Natural killer cell treated with Interleukin-12 subunit alpha and Interleukin-12 subunit beta and Interleukin-15 and Interleukin-18, amount 100 ng/mL, for 72 hours (primary cell): ENCODE results near the gene LAMA1. TPM values are rescaled to one million over a fixed set of nuclear protein-coding genes. Genes with fewer than 3 reads are reported as not detected.
"Not testable (repeated sequence)": the region's sequence is repeated elsewhere in the genome, so short reads cannot be mapped to it uniquely, and the experiment has no call there.

ENCODE experiments used
- ATAC-seq, 2 donors: fragments of 150-1000 bp; cut with Tn5 transposase in 1 of 2; sonication (Bioruptor Pico), chemical (Tn5 transposase) in 1 of 2; 2 replicates each; pipeline ENCODE4 v1.10.0; 2021
- DNase-seq: peaks from one replicate; pipeline ENCODE4 v3.0.0; 2022; ENCODE audit warnings: low spot score
- H3K27ac Mint-ChIP-seq, 2 donors: 1 replicate in 1 of 2; 2 replicates in 1 of 2; pipeline ENCODE4 v1.8.0; 2022; ENCODE audit warnings: mixed read lengths in 2 of 2, mild to moderate bottlenecking in 1 of 2, moderate library complexity in 1 of 2
- H3K27me3 Mint-ChIP-seq, 2 donors: 1 replicate in 1 of 2; 2 replicates in 1 of 2; pipeline ENCODE4 v1.8.0; 2022; ENCODE audit warnings: mixed read lengths in 2 of 2
- H3K36me3 Mint-ChIP-seq: one replicate; pipeline ENCODE4 v1.8.0; 2022; ENCODE audit warnings: mixed read lengths
- H3K4me1 Mint-ChIP-seq, 2 donors: 1 replicate in 1 of 2; 2 replicates in 1 of 2; pipeline ENCODE4 v1.8.0; 2022; ENCODE audit warnings: low read depth in 2 of 2, mixed read lengths in 2 of 2, mild to moderate bottlenecking in 1 of 2
- H3K4me3 Mint-ChIP-seq: one replicate; pipeline ENCODE4 v1.8.0; 2022; ENCODE audit warnings: mixed read lengths
- H3K9me3 Mint-ChIP-seq: 2 replicates; pipeline ENCODE4 v1.8.0; 2022; ENCODE audit warnings: mixed read lengths
- total RNA-seq, 2 donors: library from RNA; stranded (reverse); gene quantifications; one replicate each; pipeline ENCODE4 v1.2.3, GENCODE V29; 2022

The LAMA1 gene
- total RNA-seq, 2 donors from 2014 or later: not detected

- Mint-ChIP-seq H3K9me3 (no peaks in the 10 kb centered on the region), H3K4me3 (no peak overlapping the region), H3K27ac (no peak overlapping the region), H3K4me1 (no peaks in the 10 kb centered on the region), H3K27me3 (no peaks in the 10 kb centered on the region), H3K36me3 (no peaks in the 10 kb centered on the region)
- DNase-seq (no peak), ATAC-seq (no peak)
Observed at GRCh38 chr18:6954501-6954900, 163.1 kb downstream of the LAMA1 start.

- ATAC-seq: no peak
Observed at GRCh38 chr18:6951336-6952090, 166.1 kb downstream of the LAMA1 start.

GRCh38 chr18:6950641-6951040 lies 167.0 kb downstream of the LAMA1 start:
- Mint-ChIP-seq H3K4me1 (no peaks in the 10 kb centered on the region), H3K4me3 (no peak overlapping the region), H3K27ac (no peak overlapping the region), H3K36me3 (no peaks in the 10 kb centered on the region), H3K27me3 (no peaks in the 10 kb centered on the region), H3K9me3 (no peaks in the 10 kb centered on the region)
- no peak for ATAC-seq
- DNase-seq: no peak

More at GRCh38 chr18:6951336-6952090, 166.1 kb downstream of the LAMA1 start:
- Mint-ChIP-seq H3K36me3 (no peaks in the 10 kb centered on the region), H3K4me1 (no peaks in the 10 kb centered on the region), H3K27me3 (no peaks in the 10 kb centered on the region), H3K9me3 (no peaks in the 10 kb centered on the region), H3K27ac (no peak overlapping the region), H3K4me3 (no peak overlapping the region)
- DNase-seq: no peak

- no peak for ATAC-seq
- no peak for DNase-seq
Observed at GRCh38 chr18:6949800-6950586, 167.6 kb downstream of the LAMA1 start.

GRCh38 chr18:6948281-6949055 lies 169.1 kb downstream of the LAMA1 start:
- no peaks in the 10 kb centered on the region for H3K36me3 Mint-ChIP-seq
- H3K27ac Mint-ChIP-seq: no peak overlapping the region
- ATAC-seq: no peak

More at GRCh38 chr18:6949800-6950586, 167.6 kb downstream of the LAMA1 start:
- Mint-ChIP-seq H3K27ac (no peak overlapping the region), H3K27me3 (no peaks in the 10 kb centered on the region), H3K4me3 (no peak overlapping the region), H3K4me1 (no peaks in the 10 kb centered on the region), H3K9me3 (no peaks in the 10 kb centered on the region), H3K36me3 (no peaks in the 10 kb centered on the region)

GRCh38 chr18:6947338-6948030 lies 170.1 kb downstream of the LAMA1 start:
- ATAC-seq: peak in 1 of 2 donors; percentile 19
- Mint-ChIP-seq H3K27ac (no peak overlapping the region), H3K36me3 (no peaks in the 10 kb centered on the region), H3K4me1 (no peaks in the 10 kb centered on the region), H3K9me3 (no peaks in the 10 kb centered on the region), H3K4me3 (no peak overlapping the region), H3K27me3 (no peaks in the 10 kb centered on the region)
- DNase-seq: no peak

More at GRCh38 chr18:6948281-6949055, 169.1 kb downstream of the LAMA1 start:
- no peak overlapping the region for H3K4me3 Mint-ChIP-seq
- no peaks in the 10 kb centered on the region for H3K27me3 Mint-ChIP-seq
- DNase-seq: no peak
- no peaks in the 10 kb centered on the region for H3K4me1 Mint-ChIP-seq
- H3K9me3 Mint-ChIP-seq: no peaks in the 10 kb centered on the region

GRCh38 chr18:6943143-6943542 lies 174.5 kb downstream of the LAMA1 start:
- Mint-ChIP-seq H3K9me3 (no peaks in the 10 kb centered on the region), H3K27ac (no peak overlapping the region), H3K4me1 (no peaks in the 10 kb centered on the region), H3K36me3 (no peaks in the 10 kb centered on the region), H3K4me3 (no peak overlapping the region), H3K27me3 (peaks cover 0 to 3% of the 10 kb centered on the region in 2 donors)
- ATAC-seq (no peak), DNase-seq (no peak)

- DNase-seq: no peak
- H3K36me3 Mint-ChIP-seq: no peaks in the 10 kb centered on the region
Observed at GRCh38 chr18:6942742-6943141, 174.9 kb downstream of the LAMA1 start.

GRCh38 chr18:6941996-6942395 lies 175.6 kb downstream of the LAMA1 start:
- no peak for DNase-seq
- H3K9me3 Mint-ChIP-seq: no peaks in the 10 kb centered on the region
- H3K36me3 Mint-ChIP-seq: no peaks in the 10 kb centered on the region
- H3K27ac Mint-ChIP-seq: no peak overlapping the region
- H3K4me1 Mint-ChIP-seq: peaks cover 0 to 3% of the 10 kb centered on the region in 2 donors
- ATAC-seq: no peak
- no peak overlapping the region for H3K4me3 Mint-ChIP-seq
- H3K27me3 Mint-ChIP-seq: peaks cover 0 to 7% of the 10 kb centered on the region in 2 donors

More at GRCh38 chr18:6942742-6943141, 174.9 kb downstream of the LAMA1 start:
- Mint-ChIP-seq H3K27ac (no peak overlapping the region), H3K9me3 (no peaks in the 10 kb centered on the region), H3K4me3 (no peak overlapping the region), H3K4me1 (peaks cover 0 to 3% of the 10 kb centered on the region in 2 donors), H3K27me3 (peaks cover 0 to 6% of the 10 kb centered on the region in 2 donors)
- ATAC-seq: no peak

- Mint-ChIP-seq H3K4me1 (peaks cover 0 to 3% of the 10 kb centered on the region in 2 donors), H3K36me3 (peaks cover 1% of the 10 kb centered on the region), H3K4me3 (no peak overlapping the region), H3K9me3 (no peaks in the 10 kb centered on the region), H3K27me3 (peaks cover 2 to 10% of the 10 kb centered on the region in 2 donors), H3K27ac (no peak overlapping the region)
- ATAC-seq (no peak), DNase-seq (no peak)
Observed at GRCh38 chr18:6940451-6940850, 177.1 kb downstream of the LAMA1 start.

- DNase-seq: no peak
- H3K9me3 Mint-ChIP-seq: no peaks in the 10 kb centered on the region
- peaks cover 6 to 10% of the 10 kb centered on the region in 2 donors for H3K27me3 Mint-ChIP-seq
- H3K4me3 Mint-ChIP-seq: no peak overlapping the region
- H3K4me1 Mint-ChIP-seq: peaks cover 0 to 3% of the 10 kb centered on the region in 2 donors
- ATAC-seq: no peak
- peaks cover 5% of the 10 kb centered on the region for H3K36me3 Mint-ChIP-seq
- no peak overlapping the region for H3K27ac Mint-ChIP-seq
Observed at GRCh38 chr18:6939972-6940371, 177.6 kb downstream of the LAMA1 start.

- H3K4me3 Mint-ChIP-seq, H3K4me1 Mint-ChIP-seq: not testable (repeated sequence)
Observed at GRCh38 chr18:6938403-6938802, 179.2 kb downstream of the LAMA1 start.

GRCh38 chr18:6938003-6938402 lies 179.6 kb downstream of the LAMA1 start:
- ATAC-seq (no peak), DNase-seq (no peak)
- Mint-ChIP-seq H3K9me3 (peaks cover 3% of the 10 kb centered on the region), H3K4me3 (no peak overlapping the region), H3K4me1 (peaks cover 0 to 3% of the 10 kb centered on the region in 2 donors), H3K27me3 (peaks cover 9 to 10% of the 10 kb centered on the region in 2 donors), H3K27ac (no peak overlapping the region), H3K36me3 (peaks cover 5% of the 10 kb centered on the region)

More at GRCh38 chr18:6938403-6938802, 179.2 kb downstream of the LAMA1 start:
- not testable (repeated sequence) for ATAC-seq, H3K27ac Mint-ChIP-seq, DNase-seq, H3K36me3 Mint-ChIP-seq, H3K9me3 Mint-ChIP-seq
- peaks cover 9 to 10% of the 10 kb centered on the region in 2 donors for H3K27me3 Mint-ChIP-seq
